Type B pancreatic cell (in vitro differentiated cells): ENCODE measurements around the gene FGL2. TPM values are rescaled to one million over a fixed set of nuclear protein-coding genes. Genes with fewer than 3 reads are reported as not detected.
"Not testable (repeated sequence)": the region's sequence is repeated elsewhere in the genome, so short reads cannot be mapped to it uniquely, and the experiment has no call there.

ENCODE experiments used
- DNase-seq: peaks from one replicate; pipeline ENCODE4 v3.0.0; 2021; ENCODE audit warnings: mixed read lengths; ENCODE audit not compliant: unreplicated experiment; ENCODE audit errors: extremely low spot score
- H3K27ac Mint-ChIP-seq: 2 replicates; pipeline ENCODE4 v1.8.0; 2021; ENCODE audit warnings: mild to moderate bottlenecking, mixed read lengths
- H3K27me3 Mint-ChIP-seq: 2 replicates; pipeline ENCODE4 v1.8.0; 2021; ENCODE audit warnings: mixed read lengths
- H3K36me3 Mint-ChIP-seq: 2 replicates; pipeline ENCODE4 v1.8.0; 2021; ENCODE audit warnings: mixed read lengths
- H3K4me1 Mint-ChIP-seq: one replicate; pipeline ENCODE4 v1.8.0; 2021; ENCODE audit warnings: mixed read lengths; ENCODE audit not compliant: unreplicated experiment
- H3K4me3 Mint-ChIP-seq: 2 replicates; pipeline ENCODE4 v1.8.0; 2021; ENCODE audit warnings: mild to moderate bottlenecking, mixed read lengths
- H3K9me3 Mint-ChIP-seq: 2 replicates; pipeline ENCODE4 v1.8.0; 2021; ENCODE audit warnings: mixed read lengths
- CTCF ChIP-seq: fragments of 200-600 bp; sonication (generic); conservative IDR thresholded peaks from 2 replicates; pipeline ENCODE4 v1.5.0; 2021; ENCODE audit warnings: antibody characterized with exemption, mild to moderate bottlenecking
- total RNA-seq: library from RNA; stranded (reverse); gene quantifications from 2 replicates; pipeline ENCODE4 v1.2.1, GENCODE V29; 2021; ENCODE audit warnings: low replicate concordance

FGL2 gene
- total RNA-seq, 1 donor from 2014 or later = 0.99 TPM

DNA sequence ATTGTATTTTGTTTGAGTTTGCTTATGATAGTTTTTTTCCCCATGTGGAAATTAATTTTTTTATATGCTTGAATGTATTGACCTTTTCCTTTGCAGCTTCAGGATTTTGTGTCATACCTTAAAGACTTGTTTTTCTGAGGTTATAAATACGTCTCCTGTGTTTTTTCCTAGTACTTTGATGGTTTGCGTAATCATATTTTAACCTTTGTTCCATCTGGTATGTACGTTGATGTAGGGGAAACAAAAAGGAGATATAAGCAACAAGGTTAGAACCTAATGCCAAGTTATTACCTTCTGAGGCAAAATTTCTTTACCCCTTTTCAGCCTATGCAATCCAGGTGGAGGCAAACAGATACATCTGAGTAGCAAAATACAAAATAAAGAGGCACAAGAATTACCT, 17.9 kb downstream of the FGL2 start:
- peaks cover 4% of the 10 kb centered on the region for H3K4me1 Mint-ChIP-seq
- no peak for DNase-seq
- no peak for TF ChIP-seq CTCF
- H3K4me3 Mint-ChIP-seq = no peak overlapping the region
- no peak overlapping the region for H3K27ac Mint-ChIP-seq
- peaks cover 5% of the 10 kb centered on the region for H3K9me3 Mint-ChIP-seq
- no peaks in the 10 kb centered on the region for H3K36me3 Mint-ChIP-seq
- no peaks in the 10 kb centered on the region for H3K27me3 Mint-ChIP-seq

DNA sequence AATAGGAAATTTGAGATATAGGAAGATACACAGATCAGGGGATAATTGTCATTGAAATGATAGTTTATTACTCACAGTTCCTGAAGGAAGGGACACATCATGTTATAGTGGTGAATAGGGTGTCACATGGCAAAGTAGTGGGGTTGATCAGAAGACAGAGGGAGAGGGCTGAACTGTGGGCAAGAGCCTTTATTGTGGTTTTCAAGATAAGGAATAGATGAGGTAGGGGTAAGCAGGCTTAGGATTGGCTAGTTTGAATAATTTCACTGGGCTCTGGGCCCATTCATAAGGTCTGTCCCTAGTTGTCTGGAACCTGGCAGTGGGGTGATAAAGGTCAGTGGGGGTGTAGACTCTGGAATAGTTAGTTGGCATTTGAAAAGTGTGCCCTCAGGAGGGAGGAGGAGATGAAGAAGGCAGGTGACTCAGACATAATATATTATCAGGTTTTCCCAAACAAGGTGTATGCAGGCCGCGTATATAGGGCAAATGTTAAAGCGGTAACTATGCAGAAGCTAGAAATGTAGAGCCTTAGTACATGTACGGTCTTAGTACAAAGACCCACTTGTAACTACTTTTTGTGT, 18.5 kb downstream of the FGL2 start:
- no peak for TF ChIP-seq CTCF
- Mint-ChIP-seq H3K27me3 (no peaks in the 10 kb centered on the region), H3K36me3 (no peaks in the 10 kb centered on the region), H3K27ac (no peak overlapping the region), H3K4me3 (no peak overlapping the region), H3K4me1 (peaks cover 4% of the 10 kb centered on the region), H3K9me3 (peaks cover 5% of the 10 kb centered on the region)
- DNase-seq = no peak

DNA sequence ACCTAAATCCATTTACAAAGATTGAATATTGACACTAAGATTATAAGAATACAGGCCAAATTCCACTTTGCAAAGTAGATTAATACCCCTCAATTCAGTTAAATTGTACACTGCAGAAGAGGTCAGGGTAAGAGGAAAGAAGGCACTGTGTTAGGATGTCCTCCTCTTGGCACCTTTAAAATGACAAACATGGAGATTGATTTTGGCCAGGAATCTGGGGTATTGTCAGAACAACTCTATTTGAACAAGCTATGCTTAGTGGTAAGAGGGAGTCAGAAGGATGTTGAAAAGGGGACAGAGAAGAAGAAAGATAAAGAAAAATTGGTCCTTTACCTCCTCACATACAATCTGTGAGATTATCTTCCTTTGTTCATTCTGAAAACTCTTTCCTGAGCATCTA, 21.6 kb downstream of the FGL2 start:
- H3K4me1 Mint-ChIP-seq, H3K27me3 Mint-ChIP-seq, H3K36me3 Mint-ChIP-seq, H3K9me3 Mint-ChIP-seq, H3K4me3 Mint-ChIP-seq, DNase-seq, H3K27ac Mint-ChIP-seq: not testable (repeated sequence)

GRCh38 chr7:77177321-77177904, 22.2 kb downstream of the FGL2 start:
- DNase-seq, H3K27me3 Mint-ChIP-seq, H3K4me1 Mint-ChIP-seq, H3K36me3 Mint-ChIP-seq, H3K27ac Mint-ChIP-seq, H3K9me3 Mint-ChIP-seq, H3K4me3 Mint-ChIP-seq: not testable (repeated sequence)

- H3K4me3 Mint-ChIP-seq, DNase-seq, H3K27ac Mint-ChIP-seq, H3K27me3 Mint-ChIP-seq, H3K36me3 Mint-ChIP-seq, H3K9me3 Mint-ChIP-seq, H3K4me1 Mint-ChIP-seq: not testable (repeated sequence)
Observed at GRCh38 chr7:77175274-77175800, 24.3 kb downstream of the FGL2 start.

DNA sequence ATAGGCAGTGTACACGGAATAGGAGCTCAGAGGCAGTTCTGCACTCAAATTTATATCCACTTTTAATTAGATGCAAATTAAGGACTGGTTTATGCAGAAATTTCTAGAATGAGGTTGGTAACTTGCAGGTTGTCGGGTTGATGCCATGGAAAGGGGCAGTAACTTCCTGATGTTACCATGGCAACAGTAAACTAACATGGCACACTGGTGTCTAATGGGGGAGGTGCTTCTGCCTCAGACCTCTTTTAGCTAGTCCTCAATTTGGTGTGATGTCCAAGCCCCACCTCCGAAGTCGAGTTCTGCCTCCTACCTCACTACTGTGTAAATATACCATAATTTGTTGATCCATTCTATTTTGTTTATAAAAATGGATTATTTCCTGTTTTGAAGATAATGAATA, 25.2 kb downstream of the FGL2 start:
- not testable (repeated sequence) for H3K36me3 Mint-ChIP-seq, DNase-seq, H3K27me3 Mint-ChIP-seq, H3K4me3 Mint-ChIP-seq, H3K9me3 Mint-ChIP-seq, H3K27ac Mint-ChIP-seq, H3K4me1 Mint-ChIP-seq

- H3K4me3 Mint-ChIP-seq, H3K4me1 Mint-ChIP-seq, H3K36me3 Mint-ChIP-seq, H3K9me3 Mint-ChIP-seq, H3K27ac Mint-ChIP-seq, DNase-seq, H3K27me3 Mint-ChIP-seq: not testable (repeated sequence)
Observed at GRCh38 chr7:77172437-77173172, 27.0 kb downstream of the FGL2 start.

DNA sequence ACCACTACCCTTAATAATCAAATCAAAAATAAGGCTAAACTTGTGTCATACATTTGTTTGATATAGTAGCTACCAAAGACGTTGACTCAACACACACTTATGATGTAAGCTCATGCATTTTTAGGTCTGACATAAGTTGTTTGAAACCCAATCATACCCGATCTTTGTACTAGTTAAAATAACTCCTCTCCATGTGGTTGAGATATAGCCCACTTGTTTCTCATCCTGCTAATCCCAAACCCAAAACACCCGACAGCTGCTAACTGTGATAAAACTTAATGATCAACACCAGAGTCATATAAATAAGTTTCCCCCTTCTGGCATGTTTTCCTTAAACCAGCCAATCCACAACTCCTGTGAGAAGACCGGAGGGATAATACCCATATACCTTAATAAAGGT, 28.5 kb downstream of the FGL2 start:
- not testable (repeated sequence) for DNase-seq, H3K4me1 Mint-ChIP-seq, H3K9me3 Mint-ChIP-seq, H3K27me3 Mint-ChIP-seq, H3K4me3 Mint-ChIP-seq, H3K36me3 Mint-ChIP-seq, H3K27ac Mint-ChIP-seq
